SJCRH30 (cell line): ENCODE data around the gene GPC5. TPM values are rescaled to one million over a fixed set of nuclear protein-coding genes. Genes with fewer than 3 reads are reported as not detected.
"Not testable (repeated sequence)": the region's sequence is repeated elsewhere in the genome, so short reads cannot be mapped to it uniquely, and the experiment has no call there.

ENCODE experiments used
- DNase-seq, 2 experiments: peaks; one replicate each; pipeline ENCODE4 v3.0.0-alpha.2; 2015 to 2020
- H3K27ac ChIP-seq: fragments of 250-450 bp; sonication (Bioruptor Pico); 2 replicates; pipeline ENCODE4 v1.5.1; 2020; ENCODE audit warnings: mild to moderate bottlenecking, moderate library complexity
- H3K27me3 ChIP-seq: fragments of 250-450 bp; sonication (Bioruptor Pico); 2 replicates; pipeline ENCODE4 v1.5.1; 2020; ENCODE audit warnings: mild to moderate bottlenecking, moderate library complexity
- H3K36me3 ChIP-seq: fragments of 250-450 bp; sonication (Bioruptor Pico); 2 replicates; pipeline ENCODE4 v1.5.1; 2020; ENCODE audit warnings: mild to moderate bottlenecking, moderate library complexity
- H3K4me1 ChIP-seq: fragments of 250-450 bp; sonication (Bioruptor Pico); 2 replicates; pipeline ENCODE4 v1.5.1; 2020; ENCODE audit warnings: mild to moderate bottlenecking, moderate library complexity
- H3K4me3 ChIP-seq: fragments of 250-450 bp; sonication (Bioruptor Pico); 2 replicates; pipeline ENCODE4 v1.5.1; 2020; ENCODE audit warnings: mild to moderate bottlenecking, moderate library complexity
- H3K9me3 ChIP-seq: fragments of 250-450 bp; sonication (Bioruptor Pico); replicated peaks from 2 replicates; pipeline ENCODE4 v1.5.1; 2020; ENCODE audit warnings: mild to moderate bottlenecking, moderate library complexity
- total RNA-seq: library from RNA; depleted of rRNA; stranded (reverse); fragments of >200 nt; shearing (Covaris generic); gene quantifications from 2 replicates; pipeline ENCODE4 v1.2.3, GENCODE V29; 2014

The GPC5 gene
- total RNA-seq, 1 experiment from 2014 or later: 0.49 TPM

- Histone ChIP-seq H3K36me3 (no peaks in the 10 kb centered on the region), H3K4me1 (peaks cover 8% of the 10 kb centered on the region), H3K27ac (no peak overlapping the region), H3K27me3 (no peaks in the 10 kb centered on the region), H3K9me3 (no peaks in the 10 kb centered on the region), H3K4me3 (no peak overlapping the region)
- DNase-seq: no peak
These were observed 1114.4 kb downstream of the GPC5 start for GRCh38 chr13:92512852-92513251.

- peaks cover 8% of the 10 kb centered on the region for H3K4me1 ChIP-seq
- H3K27ac ChIP-seq: no peak overlapping the region
- H3K27me3 ChIP-seq: no peaks in the 10 kb centered on the region
- H3K36me3 ChIP-seq: no peaks in the 10 kb centered on the region
- no peak for DNase-seq
- H3K4me3 ChIP-seq: no peak overlapping the region
- H3K9me3 ChIP-seq: no peaks in the 10 kb centered on the region
These were observed 1115.3 kb downstream of the GPC5 start for GRCh38 chr13:92513672-92514071.

GRCh38 chr13:92514420-92515125 is 1116.2 kb downstream of the GPC5 start:
- H3K9me3 ChIP-seq: no peaks in the 10 kb centered on the region
- no peak overlapping the region for H3K4me3 ChIP-seq
- DNase-seq: no peak
- H3K36me3 ChIP-seq: no peaks in the 10 kb centered on the region
- no peak overlapping the region for H3K27ac ChIP-seq
- H3K4me1 ChIP-seq: peaks cover 8% of the 10 kb centered on the region
- H3K27me3 ChIP-seq: no peaks in the 10 kb centered on the region

- DNase-seq: not testable (repeated sequence)
These were observed 1118.5 kb downstream of the GPC5 start for GRCh38 chr13:92516878-92517277.

GRCh38 chr13:92518622-92519021 is 1120.2 kb downstream of the GPC5 start:
- H3K36me3 ChIP-seq, DNase-seq, H3K9me3 ChIP-seq, H3K27me3 ChIP-seq, H3K4me1 ChIP-seq, H3K27ac ChIP-seq, H3K4me3 ChIP-seq: not testable (repeated sequence)

More at GRCh38 chr13:92516878-92517277, 1118.5 kb downstream of the GPC5 start:
- H3K36me3 ChIP-seq, H3K27ac ChIP-seq, H3K4me3 ChIP-seq, H3K27me3 ChIP-seq, H3K4me1 ChIP-seq, H3K9me3 ChIP-seq: not testable (repeated sequence)

GRCh38 chr13:92530364-92530763 is 1131.9 kb downstream of the GPC5 start:
- H3K36me3 ChIP-seq: no peaks in the 10 kb centered on the region
- no peaks in the 10 kb centered on the region for H3K4me1 ChIP-seq
- H3K27me3 ChIP-seq: no peaks in the 10 kb centered on the region
- H3K4me3 ChIP-seq: no peak overlapping the region
- H3K9me3 ChIP-seq: no peaks in the 10 kb centered on the region
- DNase-seq: no peak
- H3K27ac ChIP-seq: no peak overlapping the region

- H3K36me3 ChIP-seq: no peaks in the 10 kb centered on the region
- no peaks in the 10 kb centered on the region for H3K27me3 ChIP-seq
- H3K27ac ChIP-seq: no peak overlapping the region
- no peak overlapping the region for H3K4me3 ChIP-seq
- no peak for DNase-seq
- H3K4me1 ChIP-seq: no peaks in the 10 kb centered on the region
- no peaks in the 10 kb centered on the region for H3K9me3 ChIP-seq
These were observed 1137.0 kb downstream of the GPC5 start for GRCh38 chr13:92535222-92536006.

- H3K4me3 ChIP-seq: no peak overlapping the region
- no peak for DNase-seq
- no peaks in the 10 kb centered on the region for H3K36me3 ChIP-seq
- no peaks in the 10 kb centered on the region for H3K4me1 ChIP-seq
- no peaks in the 10 kb centered on the region for H3K9me3 ChIP-seq
- H3K27me3 ChIP-seq: no peaks in the 10 kb centered on the region
- no peak overlapping the region for H3K27ac ChIP-seq
These were observed 1139.0 kb downstream of the GPC5 start for GRCh38 chr13:92537471-92537870.

GRCh38 chr13:92538164-92538563 is 1139.7 kb downstream of the GPC5 start:
- no peaks in the 10 kb centered on the region for H3K36me3 ChIP-seq
- no peak for DNase-seq
- H3K4me3 ChIP-seq: no peak overlapping the region
- H3K9me3 ChIP-seq: no peaks in the 10 kb centered on the region
- H3K27ac ChIP-seq: no peak overlapping the region
- no peaks in the 10 kb centered on the region for H3K27me3 ChIP-seq
- H3K4me1 ChIP-seq: no peaks in the 10 kb centered on the region

GRCh38 chr13:92539148-92539547 is 1140.7 kb downstream of the GPC5 start:
- not testable (repeated sequence) for H3K27me3 ChIP-seq, H3K9me3 ChIP-seq, H3K27ac ChIP-seq, H3K36me3 ChIP-seq, H3K4me1 ChIP-seq, H3K4me3 ChIP-seq, DNase-seq

GRCh38 chr13:92547266-92547665 is 1148.8 kb downstream of the GPC5 start:
- H3K36me3 ChIP-seq: no peaks in the 10 kb centered on the region
- no peaks in the 10 kb centered on the region for H3K9me3 ChIP-seq
- DNase-seq: no peak

GRCh38 chr13:92549276-92549675 is 1150.9 kb downstream of the GPC5 start:
- no peak for DNase-seq

More at GRCh38 chr13:92547266-92547665, 1148.8 kb downstream of the GPC5 start:
- Histone ChIP-seq H3K4me3 (no peak overlapping the region), H3K27me3 (no peaks in the 10 kb centered on the region), H3K27ac (no peak overlapping the region), H3K4me1 (no peaks in the 10 kb centered on the region)

GRCh38 chr13:92553470-92554114 is 1155.2 kb downstream of the GPC5 start:
- DNase-seq: no peak
- Histone ChIP-seq H3K36me3 (no peaks in the 10 kb centered on the region), H3K27ac (no peak overlapping the region), H3K4me3 (no peak overlapping the region), H3K27me3 (no peaks in the 10 kb centered on the region), H3K9me3 (no peaks in the 10 kb centered on the region), H3K4me1 (no peaks in the 10 kb centered on the region)

More at GRCh38 chr13:92549276-92549675, 1150.9 kb downstream of the GPC5 start:
- Histone ChIP-seq H3K27me3 (no peaks in the 10 kb centered on the region), H3K4me1 (no peaks in the 10 kb centered on the region), H3K36me3 (no peaks in the 10 kb centered on the region), H3K27ac (no peak overlapping the region), H3K9me3 (no peaks in the 10 kb centered on the region), H3K4me3 (no peak overlapping the region)

- DNase-seq: no peak
These were observed 1162.5 kb downstream of the GPC5 start for GRCh38 chr13:92560883-92561282.

GRCh38 chr13:92564942-92565341 is 1166.5 kb downstream of the GPC5 start:
- Histone ChIP-seq H3K27me3 (no peaks in the 10 kb centered on the region), H3K27ac (no peak overlapping the region), H3K4me3 (no peak overlapping the region), H3K9me3 (no peaks in the 10 kb centered on the region), H3K36me3 (no peaks in the 10 kb centered on the region), H3K4me1 (no peaks in the 10 kb centered on the region)
- DNase-seq: no peak

More at GRCh38 chr13:92560883-92561282, 1162.5 kb downstream of the GPC5 start:
- no peaks in the 10 kb centered on the region for H3K27me3 ChIP-seq
- no peaks in the 10 kb centered on the region for H3K36me3 ChIP-seq
- H3K27ac ChIP-seq: no peak overlapping the region
- no peaks in the 10 kb centered on the region for H3K4me1 ChIP-seq
- no peaks in the 10 kb centered on the region for H3K9me3 ChIP-seq
- no peak overlapping the region for H3K4me3 ChIP-seq
